CD4-positive, CD25-positive, alpha-beta regulatory T cell (primary cell): ENCODE results near the gene UCK1. TPM values are rescaled to one million over a fixed set of nuclear protein-coding genes. Genes with fewer than 3 reads are reported as not detected.

Experiments
- ATAC-seq, 2 donors: fragments of 150-1000 bp; cut with Tn5 transposase; one replicate each; pipeline ENCODE4 v1.10.0; 2021; ENCODE audit warnings: low read depth in 2 of 2, moderate number of reproducible peaks in 2 of 2, moderate library complexity in 1 of 2
- DNase-seq, 3 donors: peaks; one replicate each; pipeline versions ENCODE4 v3.0.0 to v3.0.0-alpha.2; 2012 to 2022; ENCODE audit warnings: mixed read lengths in 1 of 3
- H3K27ac ChIP-seq: one replicate; pipeline ENCODE4 v1.7.0; 2013; ENCODE audit warnings: mild to moderate bottlenecking, low read length; ENCODE audit not compliant: insufficient read depth, poor library complexity, severe bottlenecking
- H3K27me3 ChIP-seq: one replicate; pipeline ENCODE4 v1.7.0; 2013; ENCODE audit warnings: low read length; ENCODE audit not compliant: control insufficient read depth, insufficient read depth
- H3K36me3 ChIP-seq: one replicate; pipeline ENCODE4 v1.7.0; 2013; ENCODE audit warnings: mild to moderate bottlenecking, low read length, moderate library complexity; ENCODE audit not compliant: control insufficient read depth, insufficient read depth
- H3K4me1 ChIP-seq: 2 replicates; pipeline ENCODE4 v1.7.0; 2013; ENCODE audit warnings: mild to moderate bottlenecking, low read length; ENCODE audit not compliant: insufficient read depth, control insufficient read depth, poor library complexity, severe bottlenecking
- H3K4me3 ChIP-seq: one replicate; pipeline ENCODE4 v1.7.0; 2013; ENCODE audit warnings: low read depth, mild to moderate bottlenecking, low read length, moderate library complexity
- H3K9me3 ChIP-seq, 2 experiments: 1 replicate in 1 of 2; 2 replicates in 1 of 2; pipeline ENCODE4 v1.7.0; 2013; ENCODE audit warnings: low read length in 2 of 2, mild to moderate bottlenecking in 1 of 2, moderate library complexity in 1 of 2; ENCODE audit not compliant: control insufficient read depth in 2 of 2
- H3K27ac Mint-ChIP-seq, 3 donors: one replicate each; pipeline ENCODE4 v1.8.0; 2020 to 2022; ENCODE audit warnings: mild to moderate bottlenecking in 3 of 3, mixed read lengths in 3 of 3, moderate library complexity in 2 of 3
- H3K27me3 Mint-ChIP-seq: one replicate; pipeline ENCODE4 v1.8.0; 2022; ENCODE audit warnings: mild to moderate bottlenecking, mixed read lengths
- H3K36me3 Mint-ChIP-seq: one replicate; pipeline ENCODE4 v1.8.0; 2020; ENCODE audit warnings: mixed read lengths
- H3K4me1 Mint-ChIP-seq, 4 donors: one replicate each; pipeline ENCODE4 v1.8.0; 2020 to 2022; ENCODE audit warnings: mixed read lengths in 4 of 4, mild to moderate bottlenecking in 1 of 4
- H3K4me3 Mint-ChIP-seq, 4 donors: one replicate each; pipeline ENCODE4 v1.8.0; 2020 to 2022; ENCODE audit warnings: mild to moderate bottlenecking in 4 of 4, mixed read lengths in 4 of 4, moderate library complexity in 3 of 4
- H3K9me3 Mint-ChIP-seq, 7 donors: one replicate each; pipeline ENCODE4 v1.8.0; 2020 to 2022; ENCODE audit warnings: mixed read lengths in 7 of 7, mild to moderate bottlenecking in 3 of 7, moderate library complexity in 2 of 7
- polyA plus RNA-seq, 4 donors: library from polyadenylated mRNA; unstranded; fragments of 300-500 nt; fragmentation: Illumina TruSeq; gene quantifications; one replicate each; pipeline ENCODE4 v1.2.3, GENCODE V29; 2021
- total RNA-seq: library from RNA; stranded (reverse); gene quantifications from one replicate; pipeline ENCODE4 v1.2.3, GENCODE V29; 2022

UCK1 gene
- total and polyA plus RNA-seq, 5 donors from 2014 or later = 20.9 to 28.8 (median 25.6) TPM

DNA sequence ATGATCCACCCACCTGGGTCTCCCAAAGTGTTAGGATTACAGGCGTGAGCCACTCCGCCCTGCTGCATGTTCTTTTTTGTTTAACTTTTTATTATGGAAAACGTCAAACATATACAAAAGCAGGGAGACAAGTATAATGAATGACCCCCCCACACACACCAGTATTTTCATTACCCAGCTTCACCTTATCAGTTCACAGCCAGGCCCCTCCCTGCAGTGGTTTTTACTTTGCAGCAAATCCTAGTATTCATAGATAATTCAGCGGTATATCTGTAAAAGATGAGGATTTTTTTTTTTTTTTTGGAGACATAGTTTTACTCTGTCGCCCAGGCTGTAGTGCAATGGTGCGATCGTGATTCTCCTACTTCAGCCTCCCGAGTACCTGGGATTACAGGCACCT lies 26.1 kb downstream of the UCK1 start:
- no peak for ATAC-seq
- no peaks in the 10 kb centered on the region for H3K27me3 Mint-ChIP-seq
- H3K4me1 ChIP-seq = peaks cover 37% of the 10 kb centered on the region
- peaks cover 19 to 56% (median 25%) of the 10 kb centered on the region in 4 donors for H3K4me1 Mint-ChIP-seq
- no peaks in the 10 kb centered on the region for H3K9me3 Mint-ChIP-seq
- no peaks in the 10 kb centered on the region for H3K9me3 ChIP-seq
- H3K4me3 ChIP-seq = no peak overlapping the region
- peaks cover 17% of the 10 kb centered on the region for H3K36me3 ChIP-seq
- H3K27me3 ChIP-seq = no peaks in the 10 kb centered on the region
- no peak for DNase-seq
- peaks cover 17% of the 10 kb centered on the region for H3K36me3 Mint-ChIP-seq
- peak overlapping the region; percentile 22 to 94 (median 72) for H3K4me3 Mint-ChIP-seq
- H3K27ac ChIP-seq = no peak overlapping the region
- H3K27ac Mint-ChIP-seq = no peak overlapping the region

DNA sequence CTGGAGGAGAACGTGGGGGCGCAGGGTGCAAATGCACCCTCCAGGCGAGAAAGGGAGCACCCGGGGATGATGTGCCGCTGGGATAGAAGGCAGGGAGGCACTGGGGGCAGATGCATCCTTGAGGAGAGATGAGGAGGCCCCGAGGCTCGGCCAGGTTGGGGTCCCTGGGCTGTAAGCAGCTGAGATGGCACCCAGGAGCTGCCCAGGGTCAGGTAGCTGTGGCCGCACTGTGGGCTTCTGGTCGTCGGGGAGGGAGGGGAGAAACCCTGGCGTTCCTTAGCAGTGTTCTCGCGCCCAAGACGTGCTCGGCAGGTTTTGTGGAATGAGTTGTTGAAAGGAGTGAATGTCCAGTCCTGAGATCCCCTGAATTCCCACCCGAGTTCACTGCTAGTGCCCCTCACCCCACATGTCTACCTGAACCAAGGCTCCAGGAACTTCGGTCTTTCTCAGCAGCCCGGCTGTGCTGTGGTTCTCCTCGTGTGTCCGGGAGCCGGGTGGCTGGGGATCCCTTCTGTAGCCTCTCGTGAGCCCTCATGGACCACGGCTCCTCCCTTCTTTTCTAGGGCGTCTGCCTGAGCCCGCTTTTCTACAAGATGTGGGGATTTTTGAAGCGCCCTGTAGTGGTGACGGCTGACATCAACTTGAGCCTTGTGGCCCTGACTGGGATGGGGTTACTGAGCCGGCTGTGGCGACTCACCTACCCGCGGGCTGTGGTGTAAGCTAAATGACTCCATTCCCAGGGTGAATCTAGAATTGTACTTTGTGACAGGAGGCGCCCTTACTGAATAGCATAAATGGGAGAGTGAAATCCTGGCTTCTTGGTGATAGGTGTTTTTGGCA lies 27.2 kb downstream of the UCK1 start:
- peak; percentile 9 to 11 for ATAC-seq
- peak overlapping the region in 2 of 3 donors; percentile 62 to 83 for H3K27ac Mint-ChIP-seq
- peaks cover 19 to 66% (median 30%) of the 10 kb centered on the region in 4 donors for H3K4me1 Mint-ChIP-seq
- Histone ChIP-seq H3K4me3 (peak overlapping the region; percentile 74), H3K27me3 (no peaks in the 10 kb centered on the region), H3K9me3 (no peaks in the 10 kb centered on the region), H3K27ac (peak overlapping the region; percentile 51), H3K4me1 (peaks cover 40% of the 10 kb centered on the region), H3K36me3 (peaks cover 12% of the 10 kb centered on the region)
- H3K4me3 Mint-ChIP-seq = peak overlapping the region; percentile 86 to 97 (median 93)
- DNase-seq = peak; percentile 14 to 63 (median 28)
- no peaks in the 10 kb centered on the region for H3K9me3 Mint-ChIP-seq
- peaks cover 12% of the 10 kb centered on the region for H3K36me3 Mint-ChIP-seq
- no peaks in the 10 kb centered on the region for H3K27me3 Mint-ChIP-seq

DNA sequence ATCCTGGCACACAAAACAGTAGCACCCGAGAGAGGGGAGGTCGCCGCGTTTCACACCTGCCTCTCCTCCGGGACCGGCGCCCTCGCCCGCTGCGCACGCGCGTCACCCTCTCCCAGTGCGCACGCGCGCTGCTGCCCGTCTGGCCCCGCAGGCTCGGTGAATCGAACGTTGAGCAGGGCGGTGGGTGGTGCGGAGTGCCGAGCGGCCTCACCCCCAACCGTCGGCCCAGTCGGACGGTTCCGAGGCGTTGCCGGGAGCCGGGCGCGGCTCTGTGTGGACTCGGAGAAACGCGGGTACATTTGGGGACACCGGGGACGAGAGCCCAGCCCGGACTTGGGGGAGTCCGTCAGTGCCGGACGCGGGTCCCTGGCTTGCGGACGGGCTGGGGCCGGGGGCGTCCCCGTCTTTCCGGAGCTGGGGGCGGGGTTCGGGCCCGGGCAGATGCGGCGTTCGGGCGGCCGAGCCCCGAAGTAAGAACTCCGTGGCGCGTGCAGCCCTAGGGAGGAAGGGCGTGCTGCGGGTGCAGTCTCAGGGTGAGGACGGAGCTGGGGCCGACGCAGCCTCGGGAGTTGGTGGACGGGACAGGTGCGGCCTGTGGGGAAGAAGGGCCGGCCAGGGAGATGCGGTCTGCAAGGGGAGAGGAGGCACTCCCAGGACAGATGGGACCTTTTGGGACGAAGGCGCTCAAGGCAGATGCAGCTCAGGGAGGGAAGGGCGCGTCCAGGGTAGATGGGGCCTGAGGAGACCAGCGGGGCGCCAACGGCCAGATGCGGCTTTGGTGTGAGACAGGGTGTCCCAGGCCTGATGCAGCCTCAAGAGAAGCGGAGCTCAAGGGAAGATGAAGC lies 28.1 kb downstream of the UCK1 start, which contains the start of gene POMT1:
Gene POMT1, plus strand, starts transcription at position 138 of the 845 bp plus-strand sequence. CDS start 1,301 bp downstream, outside the sequence.
- H3K36me3 Mint-ChIP-seq = peaks cover 10% of the 10 kb centered on the region
- Histone ChIP-seq H3K36me3 (peaks cover 15% of the 10 kb centered on the region), H3K4me3 (peak within 1 kb of the TSS; percentile 77), H3K9me3 (no peaks in the 10 kb centered on the region), H3K4me1 (peaks cover 40% of the 10 kb centered on the region), H3K27ac (peak within 1 kb of the TSS; percentile 51), H3K27me3 (no peaks in the 10 kb centered on the region)
- DNase-seq (peak; percentile 84 to 91 (median 90)), ATAC-seq (peak; percentile 74 to 78)
- peak within 1 kb of the TSS; percentile 86 to 97 (median 93) for H3K4me3 Mint-ChIP-seq
- H3K9me3 Mint-ChIP-seq = no peaks in the 10 kb centered on the region
- no peaks in the 10 kb centered on the region for H3K27me3 Mint-ChIP-seq
- H3K27ac Mint-ChIP-seq = peak within 1 kb of the TSS; percentile 89 to 95 (median 91)
- peaks cover 23 to 70% (median 34%) of the 10 kb centered on the region in 4 donors for H3K4me1 Mint-ChIP-seq

DNA sequence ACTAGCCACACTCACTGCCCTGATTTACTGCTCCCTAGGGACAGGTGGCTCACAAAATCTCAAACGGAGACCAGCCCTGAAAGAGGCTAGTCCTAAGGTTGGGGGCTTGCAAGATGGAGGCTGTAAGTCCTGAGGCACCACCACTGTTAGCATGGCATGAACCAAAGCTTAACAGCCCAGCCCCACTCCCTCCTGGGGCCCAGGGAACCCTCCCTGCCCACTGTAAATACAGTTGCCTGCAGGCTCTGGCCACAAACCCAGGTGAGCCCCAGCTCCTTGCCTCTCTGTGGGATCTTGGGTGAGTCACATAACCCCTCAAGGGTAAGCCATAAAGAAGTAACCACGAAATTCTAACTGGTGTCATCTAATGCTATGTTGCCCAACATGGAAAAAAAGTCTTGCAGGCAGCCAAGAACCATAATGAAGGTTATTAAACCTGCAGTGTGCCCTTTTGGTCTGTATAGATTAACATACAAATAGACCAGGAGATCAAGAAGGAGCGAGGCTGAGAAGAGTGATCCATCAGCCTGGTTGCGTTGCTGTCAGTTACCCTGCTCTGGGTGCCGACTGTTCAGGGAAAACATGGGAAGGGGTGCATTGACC lies 30.0 kb downstream of the UCK1 start:
- peak; percentile 6 to 38 for ATAC-seq
- H3K9me3 Mint-ChIP-seq = no peaks in the 10 kb centered on the region
- Histone ChIP-seq H3K9me3 (no peaks in the 10 kb centered on the region), H3K27me3 (no peaks in the 10 kb centered on the region), H3K4me3 (peak overlapping the region; percentile 55), H3K36me3 (peaks cover 22% of the 10 kb centered on the region), H3K27ac (peak overlapping the region; percentile 79), H3K4me1 (peaks cover 40% of the 10 kb centered on the region)
- H3K27ac Mint-ChIP-seq = peak overlapping the region; percentile 88 to 95 (median 91)
- peak overlapping the region; percentile 86 to 97 (median 93) for H3K4me3 Mint-ChIP-seq
- peak in 1 of 3 donors; percentile 26 for DNase-seq
- no peaks in the 10 kb centered on the region for H3K27me3 Mint-ChIP-seq
- peaks cover 21 to 68% (median 35%) of the 10 kb centered on the region in 4 donors for H3K4me1 Mint-ChIP-seq
- peaks cover 5% of the 10 kb centered on the region for H3K36me3 Mint-ChIP-seq

DNA sequence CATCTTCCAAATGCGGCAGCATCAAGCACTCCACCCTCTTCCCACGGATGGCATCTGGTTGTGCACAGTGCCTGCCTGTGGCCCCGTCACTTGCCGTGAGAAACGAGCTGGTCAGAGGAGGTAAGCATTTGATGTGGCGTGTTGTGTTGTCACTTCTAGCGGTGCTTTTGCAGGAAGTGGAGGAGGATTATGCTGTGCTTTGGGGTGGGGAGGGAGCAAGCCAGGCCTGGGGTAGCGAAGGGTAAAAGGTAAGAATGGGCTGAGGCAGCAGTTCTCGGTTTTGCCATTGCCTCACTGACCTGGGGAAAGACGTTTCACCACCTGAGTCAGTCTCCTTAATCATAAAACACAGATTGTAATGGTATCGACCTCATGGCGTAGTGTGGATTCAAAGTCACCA lies 30.7 kb downstream of the UCK1 start:
- Histone ChIP-seq H3K27ac (peak overlapping the region; percentile 79), H3K36me3 (peaks cover 28% of the 10 kb centered on the region), H3K4me3 (peak overlapping the region; percentile 53), H3K27me3 (no peaks in the 10 kb centered on the region), H3K9me3 (no peaks in the 10 kb centered on the region), H3K4me1 (peaks cover 40% of the 10 kb centered on the region)
- Mint-ChIP-seq H3K4me3 (peak overlapping the region; percentile 86 to 97 (median 93)), H3K27me3 (no peaks in the 10 kb centered on the region), H3K4me1 (peaks cover 19 to 64% (median 35%) of the 10 kb centered on the region in 4 donors), H3K36me3 (peaks cover 4% of the 10 kb centered on the region), H3K9me3 (no peaks in the 10 kb centered on the region), H3K27ac (peak overlapping the region; percentile 88 to 95 (median 91))
- ATAC-seq = peak; percentile 52 to 57
- peak; percentile 35 to 82 (median 70) for DNase-seq

DNA sequence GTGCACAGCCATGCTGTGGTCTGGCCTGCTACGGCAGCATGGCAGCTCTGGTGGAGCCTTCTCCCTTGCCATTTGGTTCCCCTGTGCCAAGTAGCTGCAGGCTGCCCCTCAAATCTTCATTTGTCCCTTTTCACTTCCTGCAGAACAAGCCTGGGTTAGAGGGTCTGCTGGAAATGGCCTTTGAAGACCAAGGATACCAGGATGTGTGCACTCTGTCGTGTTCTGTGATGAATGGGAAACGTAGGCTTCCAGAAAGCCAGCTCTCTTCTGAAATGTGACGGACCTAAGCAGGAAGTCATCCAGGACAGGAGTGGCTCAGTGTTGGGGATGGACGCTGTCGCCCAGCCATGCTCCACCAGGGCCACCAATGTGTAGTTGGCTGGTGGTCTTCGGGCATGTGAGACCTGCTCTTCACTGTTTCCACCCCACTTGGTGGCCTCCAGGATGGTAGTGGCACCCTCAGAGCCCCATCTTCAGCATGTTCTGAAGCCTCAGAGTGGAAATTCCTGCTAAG lies 31.8 kb downstream of the UCK1 start:
- no peaks in the 10 kb centered on the region for H3K27me3 ChIP-seq
- no peaks in the 10 kb centered on the region for H3K9me3 Mint-ChIP-seq
- ATAC-seq (no peak), DNase-seq (no peak)
- peaks cover 38% of the 10 kb centered on the region for H3K36me3 ChIP-seq
- H3K36me3 Mint-ChIP-seq = peaks cover 4% of the 10 kb centered on the region
- peaks cover 39% of the 10 kb centered on the region for H3K4me1 ChIP-seq
- no peaks in the 10 kb centered on the region for H3K9me3 ChIP-seq
- H3K4me3 ChIP-seq = no peak overlapping the region
- peak overlapping the region; percentile 79 for H3K27ac ChIP-seq
- H3K4me1 Mint-ChIP-seq = peaks cover 17 to 54% (median 32%) of the 10 kb centered on the region in 4 donors
- peak overlapping the region in 2 of 3 donors; percentile 91 to 94 for H3K27ac Mint-ChIP-seq
- peak overlapping the region in 3 of 4 donors; percentile 35 to 92 (median 75) for H3K4me3 Mint-ChIP-seq
- H3K27me3 Mint-ChIP-seq = no peaks in the 10 kb centered on the region

DNA sequence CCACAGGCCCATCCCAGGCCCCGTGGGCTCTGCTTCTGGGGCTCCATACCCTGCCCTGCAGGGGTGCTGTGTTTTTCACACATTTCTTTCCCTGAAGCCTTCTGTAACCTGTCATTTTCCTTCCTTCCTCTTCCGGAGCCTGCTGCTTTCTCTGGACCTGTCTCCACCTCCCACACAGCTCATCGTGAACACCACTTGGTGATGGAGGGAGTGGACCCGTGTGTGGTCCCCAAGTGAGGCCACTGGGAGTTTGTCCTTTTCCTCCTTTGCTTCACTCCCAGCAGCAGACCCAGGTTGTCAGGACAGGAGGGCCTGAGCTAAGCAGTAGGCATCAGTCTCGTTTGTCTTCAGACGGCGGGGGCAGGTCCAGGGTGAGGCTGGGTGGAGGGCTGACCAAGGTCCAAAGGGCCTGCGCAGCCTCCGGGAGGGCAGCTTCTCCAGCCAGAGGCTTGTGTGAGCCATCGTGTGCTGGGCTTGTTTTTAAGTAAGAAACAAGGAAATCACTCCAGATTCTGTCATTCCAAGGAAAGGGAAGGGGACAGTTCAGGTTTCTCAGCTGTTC lies 34.1 kb downstream of the UCK1 start:
- no peak overlapping the region for H3K27ac ChIP-seq
- no peak overlapping the region for H3K4me3 ChIP-seq
- Mint-ChIP-seq H3K27ac (peak overlapping the region in 1 of 3 donors; percentile 84), H3K27me3 (no peaks in the 10 kb centered on the region), H3K36me3 (peaks cover 25% of the 10 kb centered on the region), H3K4me3 (no peak overlapping the region), H3K4me1 (peaks cover 13 to 36% (median 25%) of the 10 kb centered on the region in 4 donors), H3K9me3 (no peaks in the 10 kb centered on the region)
- ATAC-seq (no peak), DNase-seq (no peak)
- no peaks in the 10 kb centered on the region for H3K27me3 ChIP-seq
- peaks cover 22% of the 10 kb centered on the region for H3K4me1 ChIP-seq
- H3K36me3 ChIP-seq = peaks cover 62% of the 10 kb centered on the region
- H3K9me3 ChIP-seq = no peaks in the 10 kb centered on the region
